ENCODE results near the gene KCNIP3. TPM values are rescaled to one million over a fixed set of nuclear protein-coding genes. Genes with fewer than 3 reads are reported as not detected.

KCNIP3 gene
- total RNA-seq, 2 donors from 2014 or later = 1.5 to 2.3 TPM

- H3K27ac ChIP-seq = no peak overlapping the region
- DNase-seq = no peak
- no peak overlapping the region for H3K4me3 ChIP-seq
- H3K36me3 ChIP-seq = no peaks in the 10 kb centered on the region
- H3K27me3 ChIP-seq = no peaks in the 10 kb centered on the region
- H3K4me1 ChIP-seq = no peaks in the 10 kb centered on the region
- no peak for TF ChIP-seq CTCF (IDR thresholded peaks at IDR 0.05)
- intact Hi-C loops (cut with DNase I) = no loop called here
- H3K9ac ChIP-seq (ENCODE audit: low read depth in 2 of 2, low read length in 2 of 2) = no peak overlapping the region
- no peaks in the 10 kb centered on the region for H3K9me3 ChIP-seq
Observed at GRCh38 chr2:95298486-95299111, 1.5 kb downstream of the KCNIP3 start.

GRCh38 chr2:95299961-95300360 lies 2.8 kb downstream of the KCNIP3 start:
- intact Hi-C loops (cut with DNase I) = no loop called here
- DNase-seq = no peak
- no peak overlapping the region for H3K27ac ChIP-seq
- H3K36me3 ChIP-seq = no peaks in the 10 kb centered on the region
- H3K27me3 ChIP-seq = no peaks in the 10 kb centered on the region
- no peak overlapping the region for H3K9ac ChIP-seq (ENCODE audit: low read depth in 2 of 2, low read length in 2 of 2)
- no peaks in the 10 kb centered on the region for H3K9me3 ChIP-seq
- H3K4me3 ChIP-seq = no peak overlapping the region
- no peaks in the 10 kb centered on the region for H3K4me1 ChIP-seq
- TF ChIP-seq CTCF (IDR thresholded peaks at IDR 0.05) = no peak

GRCh38 chr2:95300450-95300849 lies 3.3 kb downstream of the KCNIP3 start:
- intact Hi-C loops (cut with DNase I) = no loop called here
- Histone ChIP-seq H3K9me3 (no peaks in the 10 kb centered on the region), H3K9ac (ENCODE audit: low read depth in 2 of 2, low read length in 2 of 2) (no peak overlapping the region), H3K4me1 (no peaks in the 10 kb centered on the region), H3K36me3 (no peaks in the 10 kb centered on the region), H3K27me3 (no peaks in the 10 kb centered on the region), H3K27ac (no peak overlapping the region), H3K4me3 (no peak overlapping the region)
- TF ChIP-seq CTCF (IDR thresholded peaks at IDR 0.05) = no peak
- DNase-seq = peak; percentile 55

- H3K27ac ChIP-seq = no peak overlapping the region
- H3K9ac ChIP-seq (ENCODE audit: low read depth in 2 of 2, low read length in 2 of 2) = no peak overlapping the region
- TF ChIP-seq CTCF (IDR thresholded peaks at IDR 0.05) = no peak
- no peak for DNase-seq
- H3K9me3 ChIP-seq = no peaks in the 10 kb centered on the region
- H3K4me3 ChIP-seq = no peak overlapping the region
- intact Hi-C loops (cut with DNase I) = no loop called here
- no peaks in the 10 kb centered on the region for H3K27me3 ChIP-seq
- H3K36me3 ChIP-seq = no peaks in the 10 kb centered on the region
- no peaks in the 10 kb centered on the region for H3K4me1 ChIP-seq
Observed at GRCh38 chr2:95301186-95301585, 4.0 kb downstream of the KCNIP3 start.

- TF ChIP-seq CTCF (IDR thresholded peaks at IDR 0.05) = no peak
- H3K36me3 ChIP-seq = no peaks in the 10 kb centered on the region
- no peak for DNase-seq
- no peaks in the 10 kb centered on the region for H3K9me3 ChIP-seq
- H3K4me1 ChIP-seq = no peaks in the 10 kb centered on the region
- no peak overlapping the region for H3K27ac ChIP-seq
- intact Hi-C loops (cut with DNase I) = no loop called here
- H3K4me3 ChIP-seq = no peak overlapping the region
- H3K9ac ChIP-seq (ENCODE audit: low read depth in 2 of 2, low read length in 2 of 2) = no peak overlapping the region
- H3K27me3 ChIP-seq = no peaks in the 10 kb centered on the region
Observed at GRCh38 chr2:95301876-95302641, 4.9 kb downstream of the KCNIP3 start.
